GM18870 (cell line): ENCODE data around the gene DLEC1.

Source experiments
- ATAC-seq: cut with Tn5 transposase; IDR thresholded peaks from one replicate; pipeline ENCODE4 v1.9.1; 2021; ENCODE audit warnings: moderate library complexity; ENCODE audit not compliant: unreplicated experiment

The DLEC1 gene

DNA sequence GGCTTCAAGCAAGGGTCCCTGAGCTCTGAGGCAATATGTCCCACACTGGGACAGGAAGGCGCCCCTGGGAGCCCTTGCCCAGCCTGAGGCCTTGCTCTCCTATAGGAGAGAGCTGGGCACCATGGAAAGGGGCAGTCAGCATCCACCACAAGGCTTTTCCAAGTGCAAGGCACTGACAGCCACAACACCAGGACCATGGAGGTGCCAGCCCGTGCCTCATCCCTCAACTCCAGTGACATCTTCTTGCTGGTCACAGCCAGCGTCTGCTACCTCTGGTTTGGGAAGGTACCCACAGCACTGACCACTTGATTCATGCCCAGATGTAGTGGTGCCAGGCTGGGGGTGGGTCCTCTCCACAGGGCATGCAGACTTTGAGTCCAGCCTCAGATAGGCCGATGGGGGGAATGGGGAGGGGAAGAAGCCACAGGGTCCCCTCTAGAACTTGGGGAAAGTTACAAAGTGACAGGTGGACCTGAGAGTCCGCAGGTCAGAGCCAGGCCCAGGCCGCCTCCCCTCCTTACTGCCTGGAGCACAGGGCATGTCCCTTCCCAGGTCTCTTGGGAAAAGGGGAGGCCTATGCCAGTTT lies 36.6 kb upstream of the DLEC1 start:
- no peak for ATAC-seq

DNA sequence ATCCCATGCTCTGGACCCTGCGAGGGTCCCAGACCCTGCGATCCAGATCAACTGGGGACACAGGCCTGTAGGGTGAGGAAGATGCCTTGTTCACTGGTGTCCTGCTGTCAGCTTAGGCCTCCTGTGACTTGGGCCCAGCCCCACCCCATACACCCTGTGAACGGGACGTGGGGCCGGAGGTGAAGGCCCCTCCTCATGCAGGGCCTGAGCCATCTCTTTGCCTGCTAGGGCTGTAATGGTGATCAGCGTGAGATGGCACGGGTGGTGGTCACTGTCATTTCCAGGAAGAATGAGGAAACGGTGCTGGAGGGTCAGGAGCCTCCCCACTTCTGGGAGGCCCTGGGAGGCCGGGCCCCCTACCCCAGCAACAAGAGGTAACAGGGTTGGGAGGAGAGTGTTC lies 36.1 kb upstream of the DLEC1 start:
- ATAC-seq, result no peak

DNA sequence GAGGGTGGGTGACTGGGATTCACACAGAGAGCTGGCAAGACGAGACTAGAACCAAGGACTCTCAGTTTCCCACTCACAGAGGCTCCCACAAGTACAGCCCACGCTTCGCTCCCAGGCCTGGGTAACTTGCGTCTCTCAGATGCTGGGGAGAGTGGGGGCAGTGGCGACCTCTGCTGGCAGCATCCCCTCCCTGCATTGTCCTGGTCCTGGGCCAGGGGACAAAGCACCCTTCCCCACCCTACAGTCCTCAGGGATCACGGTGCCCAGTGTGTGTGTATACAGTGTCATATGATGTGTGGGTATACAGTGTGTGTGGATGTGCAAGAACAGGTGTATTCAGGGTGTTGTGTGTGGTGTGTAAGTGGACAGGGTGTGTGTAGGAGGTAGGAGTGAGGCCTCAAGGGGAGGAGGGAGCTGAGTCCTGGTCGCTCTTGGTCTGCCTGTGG lies 35.6 kb upstream of the DLEC1 start:
- ATAC-seq, result no peak

DNA sequence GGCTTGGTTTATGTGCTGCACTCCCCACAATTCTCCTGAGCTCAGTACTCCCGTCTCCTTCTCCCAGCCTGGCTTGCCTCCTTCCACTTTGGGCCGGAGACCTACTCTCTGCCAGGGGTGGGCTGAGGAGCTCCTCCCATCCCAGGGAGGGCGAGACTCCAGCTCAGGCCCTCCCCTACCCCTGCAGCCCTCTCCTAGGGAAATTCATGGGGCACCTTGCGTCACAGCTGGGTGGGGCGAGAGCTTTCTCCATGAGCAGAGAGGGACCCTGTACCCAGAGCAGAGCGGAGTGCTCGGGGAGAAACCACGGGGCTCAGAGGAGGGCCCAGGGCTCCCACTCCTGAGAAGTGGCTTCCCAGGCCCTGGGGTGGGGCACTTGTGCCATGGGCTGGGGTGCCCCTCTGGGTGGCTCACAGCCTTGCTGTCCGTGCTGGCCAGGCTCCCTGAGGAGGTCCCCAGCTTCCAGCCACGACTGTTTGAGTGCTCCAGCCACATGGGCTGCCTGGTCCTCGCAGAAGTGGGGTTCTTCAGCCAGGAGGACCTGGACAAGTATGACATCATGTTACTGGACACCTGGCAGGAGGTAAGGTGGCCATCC lies 35.1 kb upstream of the DLEC1 start:
- no peak for ATAC-seq

DNA sequence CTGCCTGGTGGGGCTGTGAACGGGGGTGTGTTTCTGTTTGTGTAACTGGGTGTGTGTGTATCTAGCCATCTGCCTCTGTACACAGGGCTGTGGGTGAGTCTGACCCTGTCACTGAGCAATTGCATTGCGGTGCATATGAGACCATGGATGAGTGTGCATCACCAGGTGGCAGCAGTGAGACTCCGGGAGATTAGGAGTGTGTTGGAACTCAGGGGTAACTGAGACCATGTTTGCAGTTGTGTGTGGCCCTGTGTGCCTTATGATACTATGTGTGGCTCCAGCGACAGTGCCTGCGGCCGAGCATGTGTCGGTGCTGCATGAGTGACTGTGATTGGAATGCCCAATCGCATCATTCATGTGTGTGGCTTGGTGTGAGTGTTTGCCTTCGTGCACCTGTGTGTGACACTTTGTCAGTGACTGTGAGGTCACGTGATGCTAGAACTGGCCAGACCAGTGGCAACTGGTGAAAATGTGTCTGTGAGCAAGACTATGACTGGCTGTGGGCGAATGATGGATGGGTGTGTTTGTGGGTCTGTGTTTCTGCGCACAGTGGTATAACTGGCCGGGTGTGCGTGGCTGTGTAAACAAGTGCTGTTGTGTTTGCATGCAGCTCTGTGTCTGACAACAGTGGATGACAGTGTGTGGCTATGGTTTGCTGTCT lies 34.5 kb upstream of the DLEC1 start:
- no peak for ATAC-seq

DNA sequence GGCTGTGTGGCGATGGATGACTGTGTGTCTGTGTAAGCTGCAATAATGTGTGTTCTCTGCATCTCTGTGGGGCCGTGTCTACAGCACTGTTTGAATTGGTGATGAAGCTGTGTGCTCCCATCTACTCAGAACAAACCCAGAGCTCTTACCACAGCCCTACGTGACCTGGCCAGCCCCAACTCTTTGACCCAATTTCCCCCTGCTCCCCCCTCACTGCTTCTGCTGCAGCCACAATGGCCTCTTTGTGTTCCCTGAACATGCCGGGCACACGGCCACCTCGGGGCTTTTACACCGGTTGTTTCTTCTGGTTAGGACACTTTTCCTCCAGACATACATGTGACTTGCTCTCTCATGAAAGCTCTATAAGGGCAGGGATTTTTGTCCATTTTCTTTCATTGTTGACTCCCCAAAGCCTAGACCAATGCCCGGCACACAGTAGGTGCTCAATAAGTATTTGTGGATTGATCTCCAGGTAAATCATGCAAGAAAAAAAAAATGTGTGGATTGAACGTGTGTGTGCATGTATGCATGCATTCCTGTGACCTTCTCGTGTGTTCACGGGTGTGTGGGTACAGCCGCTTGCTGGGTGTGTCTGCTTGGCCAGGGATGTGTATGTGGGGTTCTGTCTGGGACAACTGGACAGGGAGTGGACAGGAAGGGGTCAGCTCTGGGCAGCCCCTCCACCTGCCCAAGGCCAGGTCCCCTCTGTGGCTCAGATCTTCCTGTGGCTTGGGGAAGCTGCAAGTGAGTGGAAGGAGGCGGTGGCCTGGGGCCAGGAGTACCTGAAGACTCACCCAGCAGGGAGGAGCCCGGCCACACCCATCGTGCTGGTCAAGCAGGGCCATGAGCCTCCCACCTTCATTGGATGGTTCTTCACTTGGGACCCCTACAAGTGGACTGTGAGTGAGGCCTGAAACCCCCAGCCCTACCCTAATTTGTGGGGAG lies 33.7 kb upstream of the DLEC1 start:
- ATAC-seq, result no peak

DNA sequence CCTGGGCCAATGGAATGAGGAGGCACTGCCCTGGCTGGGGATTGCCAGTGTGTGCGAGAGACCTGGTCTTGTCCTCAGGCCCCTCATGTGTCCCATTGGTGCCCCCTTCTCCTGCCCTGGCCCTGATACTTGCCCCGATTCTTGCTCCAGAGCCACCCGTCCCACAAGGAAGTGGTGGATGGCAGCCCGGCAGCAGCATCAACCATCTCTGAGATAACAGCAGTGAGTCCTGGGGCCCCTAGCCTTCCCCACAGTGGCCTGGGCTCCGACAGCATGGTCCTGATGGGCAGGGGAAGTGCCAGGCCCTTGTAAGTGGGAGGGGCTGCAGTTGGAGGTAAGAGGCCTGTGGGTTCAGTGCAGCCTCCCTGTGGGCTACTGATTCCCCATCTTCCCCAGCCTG lies 33.0 kb upstream of the DLEC1 start:
- no peak for ATAC-seq

DNA sequence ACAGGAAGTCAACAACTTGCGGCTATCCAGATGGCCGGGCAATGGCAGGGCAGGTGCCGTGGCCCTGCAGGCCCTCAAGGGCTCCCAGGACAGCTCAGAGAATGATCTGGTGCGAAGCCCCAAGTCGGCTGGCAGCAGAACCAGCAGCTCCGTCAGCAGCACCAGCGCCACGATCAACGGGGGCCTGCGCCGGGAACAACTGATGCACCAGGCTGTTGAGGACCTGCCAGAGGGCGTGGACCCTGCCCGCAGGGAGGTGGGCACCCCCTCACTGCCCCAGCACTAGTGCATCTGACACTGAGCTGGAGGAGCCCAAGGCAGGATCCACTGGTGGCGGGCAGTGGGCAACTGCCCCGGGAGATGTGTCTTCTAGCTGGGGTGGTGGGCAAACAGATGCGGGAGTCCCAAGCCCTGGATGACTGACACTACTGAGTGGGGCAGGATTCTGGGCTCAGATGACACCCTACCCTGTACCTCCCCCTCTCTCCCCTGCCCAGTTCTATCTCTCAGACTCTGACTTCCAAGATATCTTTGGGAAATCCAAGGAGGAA lies 32.5 kb upstream of the DLEC1 start:
- ATAC-seq, result no peak

DNA sequence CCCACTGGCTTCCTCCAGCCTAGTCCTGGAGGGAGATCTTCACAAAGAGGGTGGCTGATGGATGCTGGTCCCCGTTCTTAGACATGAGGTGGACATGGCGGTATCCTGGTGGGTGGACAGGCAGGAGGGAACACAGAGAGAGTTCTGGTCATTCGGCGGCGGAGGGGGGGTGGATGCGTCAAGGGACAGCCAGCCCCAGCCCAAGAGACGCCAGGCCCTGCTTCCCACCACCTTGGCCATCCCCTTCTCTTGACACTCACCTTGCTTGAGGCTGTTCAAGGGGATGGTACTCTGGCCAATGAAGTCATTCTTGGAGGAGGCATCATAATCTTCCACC lies 31.3 kb upstream of the DLEC1 start:
- ATAC-seq, result no peak

DNA sequence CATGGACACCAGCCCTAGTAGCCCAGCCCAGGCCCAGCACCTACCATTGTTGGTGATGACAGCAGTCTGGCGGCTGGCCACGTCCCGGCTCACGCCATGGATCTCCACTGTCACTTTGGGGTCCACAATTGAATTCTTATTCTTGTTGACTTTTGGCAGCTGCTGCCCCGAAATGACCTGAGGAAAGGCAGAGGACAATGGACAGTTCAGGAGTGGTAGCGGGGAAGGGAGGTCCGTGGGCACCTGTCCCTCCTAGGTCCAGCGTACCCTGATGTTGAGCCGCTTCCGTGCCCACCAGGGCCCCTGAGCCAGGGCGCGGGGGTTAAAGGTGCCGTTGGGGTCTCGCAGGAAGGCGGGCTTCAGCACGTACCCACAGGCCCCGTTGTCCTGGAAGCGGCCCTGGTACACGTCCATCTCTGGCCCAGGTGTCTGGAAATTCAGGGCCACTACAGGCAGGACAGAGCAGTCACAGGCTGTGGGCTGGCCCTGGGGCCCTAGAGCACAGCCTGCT lies 30.8 kb upstream of the DLEC1 start:
- ATAC-seq, result no peak

DNA sequence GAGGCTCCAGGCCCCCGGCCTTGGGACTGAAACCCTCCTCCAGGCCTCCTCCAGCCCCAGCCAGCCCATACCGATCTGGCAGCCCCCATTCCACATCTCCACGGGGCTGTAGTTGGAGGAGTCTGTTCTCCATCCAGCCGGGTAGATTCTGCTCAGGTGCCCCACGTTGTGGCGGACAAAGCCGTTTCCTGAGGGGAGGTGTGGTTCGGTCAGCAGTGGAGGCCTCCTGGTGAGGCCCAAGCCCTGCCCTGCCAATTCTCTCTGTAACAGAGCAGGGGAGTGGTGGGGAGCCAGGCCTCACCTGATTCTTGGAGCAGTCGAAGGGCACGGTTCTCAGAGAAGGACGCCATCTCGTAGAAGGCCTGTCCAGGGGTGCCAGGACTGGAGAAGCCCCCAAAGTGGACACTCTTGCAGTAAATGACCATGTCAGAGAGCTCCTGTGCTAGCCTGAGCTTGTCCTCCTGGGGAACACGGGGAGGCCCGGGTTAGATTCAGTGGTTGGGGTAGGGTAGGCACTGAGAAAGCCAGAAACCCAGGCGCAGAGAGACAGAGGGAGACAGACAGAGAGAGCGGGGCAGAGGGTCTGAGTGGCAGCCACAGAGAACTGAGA lies 29.9 kb upstream of the DLEC1 start:
- ATAC-seq, result no peak

DNA sequence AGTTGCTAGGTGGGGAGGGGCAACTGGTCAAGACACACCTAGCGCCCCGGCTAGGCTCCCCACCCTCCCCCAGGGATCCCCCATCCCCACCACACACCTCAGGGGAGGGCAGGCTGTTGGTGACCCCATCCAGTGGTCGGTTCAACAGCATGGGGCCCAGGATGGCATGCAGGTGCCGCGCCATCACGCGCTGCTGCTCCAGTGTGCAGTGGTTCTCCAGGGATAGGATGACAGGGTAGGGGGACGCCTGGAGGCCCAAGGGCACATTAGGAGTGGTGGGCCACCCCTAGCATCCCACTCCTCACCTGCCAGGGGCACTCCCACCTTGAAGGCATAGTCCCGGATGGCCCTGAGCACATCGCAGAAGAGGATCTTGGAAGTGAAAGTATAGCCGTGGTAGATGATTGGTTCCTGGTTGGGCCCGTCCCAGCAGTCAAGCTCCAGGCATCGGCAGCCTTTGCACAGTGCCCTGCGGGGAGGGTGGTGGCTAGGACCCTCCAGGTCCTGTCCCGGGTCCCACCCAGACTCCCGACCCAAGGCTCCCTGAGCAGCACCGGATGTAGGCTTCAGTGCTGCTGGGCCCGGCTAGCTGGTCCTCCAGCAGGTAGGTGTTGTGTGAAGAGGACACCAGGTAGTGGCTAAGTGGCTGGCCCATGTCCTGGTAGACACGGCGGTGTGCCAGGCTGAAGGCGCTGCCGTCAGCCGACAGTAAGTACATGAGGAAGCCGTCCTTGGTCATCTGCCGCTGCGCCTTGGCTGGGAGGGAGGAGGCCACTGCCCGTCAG lies 29.0 kb upstream of the DLEC1 start:
- no peak for ATAC-seq

DNA sequence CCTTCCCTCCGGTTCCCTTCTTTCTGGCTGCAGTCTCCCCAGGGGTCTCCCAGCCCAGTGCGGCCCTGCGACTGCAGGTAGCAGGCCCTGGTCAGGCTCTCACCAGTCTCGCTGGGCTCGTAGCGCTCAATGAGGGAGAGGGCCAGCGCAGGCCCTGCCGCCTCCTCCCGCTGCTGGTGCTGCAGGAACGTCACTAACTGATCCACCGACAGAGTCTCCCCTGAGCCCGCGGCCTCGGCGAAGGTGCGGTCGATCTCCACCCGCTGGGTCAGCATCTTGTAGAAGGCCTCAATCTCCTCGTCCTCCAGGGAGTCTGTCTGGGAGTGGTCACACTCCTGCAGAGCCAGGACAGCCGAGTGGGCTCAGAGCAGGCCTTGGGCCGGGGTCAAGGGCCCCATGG lies 27.9 kb upstream of the DLEC1 start:
- ATAC-seq, result no peak

DNA sequence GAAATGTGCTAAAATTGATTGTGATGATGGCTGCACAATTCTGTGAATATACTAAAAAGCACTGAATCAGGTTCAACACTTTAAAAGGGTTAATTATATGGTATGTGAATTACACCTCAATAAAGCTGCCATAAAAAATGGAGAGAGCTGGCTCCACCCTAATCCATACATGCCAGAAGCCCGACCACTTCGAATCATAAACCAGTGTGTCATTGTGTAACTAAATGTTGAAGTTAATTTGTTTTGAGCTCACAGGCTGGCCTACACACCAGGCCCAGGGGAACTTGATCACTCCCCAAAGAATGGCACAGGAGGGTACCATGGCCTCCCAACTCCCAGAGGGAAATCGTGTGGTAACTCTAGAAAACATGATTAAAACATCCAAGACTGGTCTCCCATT lies 23.5 kb upstream of the DLEC1 start:
- no peak for ATAC-seq

DNA sequence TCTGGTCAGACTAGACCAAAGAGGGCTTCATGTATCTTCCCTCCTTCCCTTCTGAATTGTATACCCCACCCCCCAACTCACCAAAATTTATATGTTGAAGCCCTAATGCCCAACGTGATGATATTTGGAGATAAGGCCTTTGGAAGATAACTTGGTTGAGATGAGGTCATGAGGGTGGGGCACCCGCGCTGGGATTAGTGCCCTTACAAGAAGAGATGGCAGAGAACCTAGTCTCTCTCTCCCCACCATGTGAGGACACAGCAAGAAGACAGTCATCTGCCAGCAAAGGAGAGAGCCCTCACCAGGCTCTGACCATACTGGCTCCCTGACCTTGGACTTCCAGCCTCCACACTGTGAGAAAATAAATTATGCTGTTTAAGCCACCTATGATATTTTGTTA lies 23.0 kb upstream of the DLEC1 start:
- ATAC-seq, result no peak

DNA sequence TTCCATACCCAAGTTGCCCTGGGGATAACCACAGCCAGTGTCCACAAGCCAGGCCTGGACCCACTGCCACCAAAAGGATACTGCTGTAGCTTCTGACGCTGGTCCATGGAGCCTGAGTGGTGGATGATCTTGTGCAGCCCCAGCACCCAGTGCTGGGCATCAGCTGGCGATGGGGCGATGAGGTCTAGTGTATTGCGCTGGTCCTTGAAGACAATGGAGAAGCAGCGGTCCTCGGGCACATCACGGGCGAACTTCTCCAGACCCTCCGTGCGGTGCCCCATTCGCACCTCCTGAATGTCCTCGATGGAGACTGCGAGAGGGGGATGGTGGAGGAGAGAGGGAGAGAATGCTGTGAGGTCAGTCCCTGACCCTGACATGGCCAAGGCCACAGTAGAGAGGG lies 22.6 kb upstream of the DLEC1 start:
- ATAC-seq, result no peak

DNA sequence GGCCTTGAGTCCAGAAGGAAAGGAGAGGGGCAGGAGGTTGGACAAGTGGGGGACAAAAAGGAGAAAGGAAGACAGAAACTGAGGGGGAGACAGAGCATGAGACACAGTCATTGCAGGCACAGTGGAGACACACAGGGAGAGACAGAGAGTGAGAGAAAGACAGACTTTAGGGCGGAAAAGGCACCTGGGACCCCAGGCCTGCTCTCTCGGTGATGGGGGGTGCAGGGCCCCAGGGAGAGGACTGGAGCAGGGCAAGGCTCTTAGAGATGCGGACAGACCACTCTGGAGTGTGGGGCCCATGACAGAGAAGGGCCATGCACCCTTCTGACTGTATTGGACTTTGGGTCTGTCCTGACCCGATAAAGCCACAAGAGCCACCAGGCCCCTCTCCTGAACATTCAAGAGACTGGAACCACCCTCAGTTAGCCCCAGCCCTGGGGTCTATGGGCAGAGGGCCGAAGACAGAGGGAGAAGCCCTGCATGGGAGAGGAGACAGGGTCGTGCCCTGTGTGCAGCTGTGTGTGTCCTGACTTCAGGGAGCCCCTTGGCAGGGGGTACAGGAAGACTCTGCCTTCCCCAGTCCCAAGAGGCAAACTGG lies 22.1 kb upstream of the DLEC1 start:
- ATAC-seq, result no peak

DNA sequence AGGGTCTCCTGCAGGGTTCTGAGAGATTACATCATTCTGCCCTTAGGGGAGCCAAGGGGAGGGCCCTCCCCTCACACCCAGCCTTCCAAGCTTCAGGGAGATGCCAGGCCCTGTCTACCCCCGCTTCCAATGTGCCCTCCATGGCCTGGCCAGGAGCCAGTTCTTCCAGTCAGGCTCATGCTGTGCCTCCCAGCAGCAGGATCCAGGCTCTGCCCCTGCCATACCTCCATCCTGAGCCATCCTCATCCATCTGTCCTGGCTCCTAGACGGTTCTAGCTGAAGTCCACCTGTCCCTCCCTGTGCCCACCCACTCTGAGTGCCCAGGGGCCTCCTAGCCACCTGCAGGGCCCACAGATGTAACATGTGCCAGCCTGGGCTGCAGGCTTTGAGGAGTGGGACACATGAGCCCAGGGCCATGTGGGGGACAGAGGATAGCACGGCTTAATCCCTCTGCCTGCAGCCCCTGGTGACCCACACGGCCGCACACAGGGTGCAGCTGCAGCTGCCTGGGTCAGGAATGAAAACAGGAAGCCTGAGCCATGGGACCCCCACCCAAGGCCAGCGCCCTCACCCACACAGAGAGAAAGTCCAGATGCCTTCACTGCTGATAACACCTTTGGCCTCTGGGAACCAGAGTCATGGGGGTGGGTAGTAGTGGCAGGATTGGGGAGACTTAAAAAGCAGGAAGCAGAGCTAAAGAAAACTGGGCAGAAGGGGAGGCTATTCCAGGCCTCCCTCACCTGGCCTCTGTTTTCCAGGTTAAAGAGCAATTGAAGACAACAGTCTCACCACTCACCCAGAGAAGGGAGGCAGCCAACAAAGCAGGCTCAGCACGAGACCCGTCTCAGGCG lies 21.3 kb upstream of the DLEC1 start:
- no peak for ATAC-seq
